ENCODE results near the gene RC3H1. TPM values are rescaled to one million over a fixed set of nuclear protein-coding genes. Genes with fewer than 3 reads are reported as not detected.

RC3H1 gene
- total and polyA plus RNA-seq, 2 of the 8 experiments (the other 6 are each of a cell fraction or from before 2014, with no cell fraction given): 7.4 to 32.2 TPM

DNA sequence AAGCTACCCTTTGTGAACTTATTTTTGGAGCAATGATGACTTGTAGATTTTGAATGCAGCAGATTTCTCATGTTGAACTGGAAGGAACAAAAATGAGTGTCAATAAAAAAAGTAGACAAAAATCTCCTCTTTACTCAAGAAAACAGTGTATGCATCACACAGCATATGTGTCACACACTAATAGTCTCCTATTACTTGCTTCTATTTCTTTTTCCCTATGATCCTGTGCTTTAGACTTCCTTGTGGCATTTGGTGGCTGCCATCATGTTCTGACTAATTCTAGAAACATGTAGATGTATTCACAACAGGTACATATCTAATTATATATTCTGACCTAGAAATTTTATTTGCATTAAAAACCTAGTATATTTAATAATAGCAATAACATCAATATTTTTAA, 14.3 kb downstream of the RC3H1 start (continued):
- no peak for TF ChIP-seq CHD7 (IDR thresholded peaks at IDR 0.05; ENCODE audit: insufficient replicate concordance, low read length)
- no peak for TF ChIP-seq KDM1A (IDR thresholded peaks at IDR 0.05; ENCODE audit: borderline replicate concordance, low read length)
- no peak for TF ChIP-seq TCF12 (IDR thresholded peaks at IDR 0.05; ENCODE audit: low read depth, low read length)
- no peak for TF ChIP-seq CTBP2 (IDR thresholded peaks at IDR 0.05; ENCODE audit: borderline replicate concordance, insufficient read depth, insufficient read length, low read length)
- no peak for TF ChIP-seq EZH2 (IDR thresholded peaks at IDR 0.05; ENCODE audit: low read depth, low read length, severe bottlenecking)

All from H1 (cell line).